ENCODE measurements around the gene SLC7A5. TPM values are rescaled to one million over a fixed set of nuclear protein-coding genes. Genes with fewer than 3 reads are reported as not detected.
A peak's percentile ranks its signal among the peaks of the same experiment; 100 is the strongest.
"Not testable (repeated sequence)": the region's sequence is repeated elsewhere in the genome, so short reads cannot be mapped to it uniquely, and the experiment has no call there.

SLC7A5 gene
- 3.9 and 5.1 TPM in 2 replicates for polyA plus RNA-seq
- polyA minus RNA-seq, result 8.3 and 9.7 TPM in 2 replicates

DNA sequence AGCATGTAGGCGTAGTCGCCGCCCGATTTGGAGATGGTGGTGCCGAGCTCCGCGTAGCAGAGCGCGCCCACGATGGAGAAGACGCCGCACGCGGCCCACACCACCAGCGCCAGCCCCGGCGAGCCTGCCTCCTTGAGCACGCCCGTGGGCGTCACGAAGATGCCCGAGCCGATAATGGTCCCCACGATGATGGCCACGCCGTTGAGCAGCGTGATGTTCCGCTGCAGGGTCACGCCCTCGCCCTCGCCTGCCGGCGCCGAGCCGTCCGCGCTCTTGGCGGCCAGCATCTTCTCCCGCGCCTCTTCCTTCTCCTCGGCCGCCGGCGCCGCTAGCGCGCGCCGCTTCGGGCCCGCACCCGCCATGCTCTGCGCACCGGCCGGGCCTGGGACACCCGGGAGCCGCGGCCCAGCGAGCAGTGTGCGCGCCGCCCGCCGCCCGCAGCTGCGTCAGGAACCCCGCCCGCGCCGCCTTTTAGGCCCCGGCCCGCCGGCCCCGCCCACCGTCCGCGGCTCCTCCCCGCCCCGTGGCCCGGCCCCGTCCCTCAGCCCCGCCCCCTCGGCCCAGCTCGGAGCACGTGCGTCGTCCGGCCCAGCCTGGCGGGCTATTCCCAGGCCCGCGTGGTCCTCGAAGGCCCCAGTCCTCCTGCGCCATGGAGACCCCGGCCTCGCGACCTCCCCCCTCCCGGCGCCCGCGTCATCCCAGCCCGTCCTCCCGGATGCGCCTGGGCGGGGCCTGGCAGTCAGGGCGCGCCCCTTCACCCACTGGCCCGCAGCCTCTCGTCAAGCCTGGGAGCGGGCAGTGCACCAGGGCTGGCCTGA, at the start of gene SLC7A5:
Gene SLC7A5 (minus strand): TSS at position 447 of the 818 bp plus-strand sequence. CDS start 85 bp downstream, at position 362.
- not testable (repeated sequence) for H3K36me3 ChIP-seq (ENCODE audit: insufficient read depth, low read length); H3K27me3 ChIP-seq (ENCODE audit: insufficient read depth, low read depth, low read length); H3K27ac ChIP-seq (ENCODE audit: low read length); H4K20me1 ChIP-seq (ENCODE audit: insufficient read depth); H3K9me3 ChIP-seq (ENCODE audit: low read length); H3K79me2 ChIP-seq (replicated peaks; ENCODE audit: insufficient read depth, low read length); H3K9me2 ChIP-seq (ENCODE audit: insufficient read depth, low read length); H3F3A ChIP-seq (ENCODE audit: insufficient read depth, low read length, poor library complexity, severe bottlenecking); H2AFZ ChIP-seq (ENCODE audit: low read depth, low read length)
- peak within 1 kb of the TSS; percentile 48 for H3K4me2 ChIP-seq (ENCODE audit: low read length)
- TF ChIP-seq POLR2AphosphoS5 (IDR thresholded peaks at IDR 0.05), result peak; percentile 3
- H3K9ac ChIP-seq (ENCODE audit: low read length), result peak within 1 kb of the TSS; percentile 63
- peak within 1 kb of the TSS; percentile 71 for H3K4me3 ChIP-seq (ENCODE audit: low read length)

DNA sequence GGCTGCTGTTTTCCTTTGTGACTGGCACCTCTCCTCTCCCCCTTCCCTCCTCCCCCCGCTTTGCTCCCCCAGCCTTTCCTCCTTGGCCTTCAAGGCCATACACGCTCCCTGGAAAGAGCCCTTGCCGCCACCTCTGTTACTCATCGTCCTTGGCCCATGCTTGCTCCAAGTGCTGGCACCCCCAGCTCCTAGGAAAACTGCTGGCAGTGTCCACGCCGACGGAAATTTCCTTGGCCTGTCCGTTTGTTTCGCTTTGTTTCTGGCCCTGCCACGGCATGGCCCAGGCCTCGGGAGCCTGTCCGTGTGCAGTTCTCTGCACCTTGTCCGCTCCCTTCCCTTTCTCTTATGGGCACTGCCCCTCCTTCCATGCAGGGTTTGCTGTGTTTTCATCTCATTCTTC, 49.0 kb upstream of the SLC7A5 start:
- Histone ChIP-seq H3K4me3 (ENCODE audit: low read length) (no peak overlapping the region), H4K20me1 (ENCODE audit: insufficient read depth) (no peaks in the 10 kb centered on the region), H3F3A (ENCODE audit: insufficient read depth, low read length, poor library complexity, severe bottlenecking) (no peaks in the 10 kb centered on the region), H3K9me3 (ENCODE audit: low read length) (no peaks in the 10 kb centered on the region), H2AFZ (ENCODE audit: low read depth, low read length) (no peak overlapping the region), H3K27me3 (ENCODE audit: insufficient read depth, low read depth, low read length) (no peaks in the 10 kb centered on the region), H3K27ac (ENCODE audit: low read length) (no peak overlapping the region), H3K9me2 (ENCODE audit: insufficient read depth, low read length) (no peaks in the 10 kb centered on the region), H3K4me2 (ENCODE audit: low read length) (no peak overlapping the region), H3K9ac (ENCODE audit: low read length) (no peak overlapping the region), H3K36me3 (ENCODE audit: insufficient read depth, low read length) (no peaks in the 10 kb centered on the region), H3K79me2 (replicated peaks; ENCODE audit: insufficient read depth, low read length) (no peaks in the 10 kb centered on the region)
- TF ChIP-seq TAF1 (IDR thresholded peaks at IDR 0.05; ENCODE audit: low read depth) (no peak), MXI1 (conservative IDR thresholded peaks at IDR 0.05; ENCODE audit: poor library complexity, severe bottlenecking) (no peak), EP300 (conservative IDR thresholded peaks at IDR 0.05; ENCODE audit: poor library complexity, severe bottlenecking) (no peak), CTCF (IDR thresholded peaks at IDR 0.05; ENCODE audit: poor library complexity, severe bottlenecking) (no peak), SMC3 (conservative IDR thresholded peaks at IDR 0.05; ENCODE audit: poor library complexity) (no peak)
- TF ChIP-seq, protein P1, sequence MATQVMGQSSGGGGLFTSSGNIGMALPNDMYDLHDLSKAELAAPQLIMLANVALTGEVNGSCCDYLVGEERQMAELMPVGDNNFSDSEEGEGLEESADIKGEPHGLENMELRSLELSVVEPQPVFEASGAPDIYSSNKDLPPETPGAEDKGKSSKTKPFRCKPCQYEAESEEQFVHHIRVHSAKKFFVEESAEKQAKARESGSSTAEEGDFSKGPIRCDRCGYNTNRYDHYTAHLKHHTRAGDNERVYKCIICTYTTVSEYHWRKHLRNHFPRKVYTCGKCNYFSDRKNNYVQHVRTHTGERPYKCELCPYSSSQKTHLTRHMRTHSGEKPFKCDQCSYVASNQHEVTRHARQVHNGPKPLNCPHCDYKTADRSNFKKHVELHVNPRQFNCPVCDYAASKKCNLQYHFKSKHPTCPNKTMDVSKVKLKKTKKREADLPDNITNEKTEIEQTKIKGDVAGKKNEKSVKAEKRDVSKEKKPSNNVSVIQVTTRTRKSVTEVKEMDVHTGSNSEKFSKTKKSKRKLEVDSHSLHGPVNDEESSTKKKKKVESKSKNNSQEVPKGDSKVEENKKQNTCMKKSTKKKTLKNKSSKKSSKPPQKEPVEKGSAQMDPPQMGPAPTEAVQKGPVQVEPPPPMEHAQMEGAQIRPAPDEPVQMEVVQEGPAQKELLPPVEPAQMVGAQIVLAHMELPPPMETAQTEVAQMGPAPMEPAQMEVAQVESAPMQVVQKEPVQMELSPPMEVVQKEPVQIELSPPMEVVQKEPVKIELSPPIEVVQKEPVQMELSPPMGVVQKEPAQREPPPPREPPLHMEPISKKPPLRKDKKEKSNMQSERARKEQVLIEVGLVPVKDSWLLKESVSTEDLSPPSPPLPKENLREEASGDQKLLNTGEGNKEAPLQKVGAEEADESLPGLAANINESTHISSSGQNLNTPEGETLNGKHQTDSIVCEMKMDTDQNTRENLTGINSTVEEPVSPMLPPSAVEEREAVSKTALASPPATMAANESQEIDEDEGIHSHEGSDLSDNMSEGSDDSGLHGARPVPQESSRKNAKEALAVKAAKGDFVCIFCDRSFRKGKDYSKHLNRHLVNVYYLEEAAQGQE (IDR thresholded peaks at IDR 0.05; ENCODE audit: borderline replicate concordance), result no peak

- H3K9me3 ChIP-seq (ENCODE audit: low read length), result no peaks in the 10 kb centered on the region
- no peak overlapping the region for H3K4me3 ChIP-seq (ENCODE audit: low read length)
- H2AFZ ChIP-seq (ENCODE audit: low read depth, low read length), result no peak overlapping the region
- TF ChIP-seq POLR2AphosphoS5 (IDR thresholded peaks at IDR 0.05) (no peak), RAD21 (conservative IDR thresholded peaks at IDR 0.05) (no peak), TAF1 (IDR thresholded peaks at IDR 0.05; ENCODE audit: low read depth) (no peak), CTCF (IDR thresholded peaks at IDR 0.05; ENCODE audit: poor library complexity, severe bottlenecking) (no peak), EZH2 (IDR thresholded peaks at IDR 0.05; ENCODE audit: borderline replicate concordance, insufficient read depth, low read length, poor library complexity, severe bottlenecking) (no peak), SMC3 (conservative IDR thresholded peaks at IDR 0.05; ENCODE audit: poor library complexity) (no peak), EP300 (conservative IDR thresholded peaks at IDR 0.05; ENCODE audit: poor library complexity, severe bottlenecking) (no peak), MXI1 (conservative IDR thresholded peaks at IDR 0.05; ENCODE audit: poor library complexity, severe bottlenecking) (no peak)
- TF ChIP-seq, protein P1 (IDR thresholded peaks at IDR 0.05; ENCODE audit: borderline replicate concordance), result no peak
- no peaks in the 10 kb centered on the region for H3K9me2 ChIP-seq (ENCODE audit: insufficient read depth, low read length)
- H3K4me2 ChIP-seq (ENCODE audit: low read length), result no peak overlapping the region
- H3K36me3 ChIP-seq (ENCODE audit: insufficient read depth, low read length), result no peaks in the 10 kb centered on the region
- no peaks in the 10 kb centered on the region for H3K79me2 ChIP-seq (replicated peaks; ENCODE audit: insufficient read depth, low read length)
- no peak overlapping the region for H3K9ac ChIP-seq (ENCODE audit: low read length)
- no peaks in the 10 kb centered on the region for H3F3A ChIP-seq (ENCODE audit: insufficient read depth, low read length, poor library complexity, severe bottlenecking)
- H3K27me3 ChIP-seq (ENCODE audit: insufficient read depth, low read depth, low read length), result no peaks in the 10 kb centered on the region
- H4K20me1 ChIP-seq (ENCODE audit: insufficient read depth), result no peaks in the 10 kb centered on the region
- H3K27ac ChIP-seq (ENCODE audit: low read length), result no peak overlapping the region
Measured at GRCh38 chr16:87917503-87917902, 48.2 kb upstream of the SLC7A5 start.

Measured in neural cell (in vitro differentiated cells).